Left ventricle myocardium inferior (tissue), 1 donor: Measurements from ENCODE around the gene GPC6. TPM values are rescaled to one million over a fixed set of nuclear protein-coding genes. Genes with fewer than 3 reads are reported as not detected.

Experiments used
- DNase-seq: peaks from one replicate; pipeline ENCODE4 v3.0.0-alpha.2; 2020
- H3K27ac ChIP-seq: fragments of 200-600 bp; replicated peaks from 2 replicates; pipeline ENCODE4 v1.8.0; 2021
- H3K27me3 ChIP-seq: fragments of 200-600 bp; 2 replicates; pipeline ENCODE4 v1.8.0; 2021; ENCODE audit warnings: low read depth
- H3K36me3 ChIP-seq: fragments of 200-600 bp; 2 replicates; pipeline ENCODE4 v1.8.0; 2021
- H3K4me1 ChIP-seq: fragments of 200-600 bp; 2 replicates; pipeline ENCODE4 v1.8.0; 2021
- H3K4me3 ChIP-seq: fragments of 200-600 bp; 2 replicates; pipeline ENCODE4 v1.8.0; 2021; ENCODE audit warnings: mild to moderate bottlenecking, moderate library complexity
- H3K9me3 ChIP-seq: fragments of 200-600 bp; replicated peaks from 2 replicates; pipeline ENCODE4 v1.8.0; 2021
- intact Hi-C: fragments of 100-400 bp; cut with micrococcal nuclease; formaldehyde crosslinking; loops from one replicate; pipeline ENCODE4 v1.11.0; 2022
- total RNA-seq: library from RNA; stranded (reverse); fragmentation: NEBNext Ultra II Directional; extraction: Animal tissue kit (Norgen Biotek cat#: 25700); gene quantifications from one replicate; pipeline ENCODE4 v1.2.1, GENCODE V29; 2021
- TF ChIP-seq, protein P1 (sequence below): fragments of 200-600 bp; IDR thresholded peaks from 2 replicates; pipeline ENCODE4 v1.8.0; 2021; ENCODE audit warnings: antibody characterized with exemption, mild to moderate bottlenecking, borderline replicate concordance
- donor health status: DM: no; HTN: yes; CAD: no; lungs with severe emphysema.

GPC6 gene
- total RNA-seq, 1 donor from 2014 or later, result 1.8 TPM

- Histone ChIP-seq H3K9me3 (no peaks in the 10 kb centered on the region), H3K36me3 (no peaks in the 10 kb centered on the region), H3K27me3 (no peaks in the 10 kb centered on the region), H3K4me3 (no peak overlapping the region), H3K27ac (no peak overlapping the region), H3K4me1 (no peaks in the 10 kb centered on the region)
- intact Hi-C loops, result no loop called here
- TF ChIP-seq, protein P1, sequence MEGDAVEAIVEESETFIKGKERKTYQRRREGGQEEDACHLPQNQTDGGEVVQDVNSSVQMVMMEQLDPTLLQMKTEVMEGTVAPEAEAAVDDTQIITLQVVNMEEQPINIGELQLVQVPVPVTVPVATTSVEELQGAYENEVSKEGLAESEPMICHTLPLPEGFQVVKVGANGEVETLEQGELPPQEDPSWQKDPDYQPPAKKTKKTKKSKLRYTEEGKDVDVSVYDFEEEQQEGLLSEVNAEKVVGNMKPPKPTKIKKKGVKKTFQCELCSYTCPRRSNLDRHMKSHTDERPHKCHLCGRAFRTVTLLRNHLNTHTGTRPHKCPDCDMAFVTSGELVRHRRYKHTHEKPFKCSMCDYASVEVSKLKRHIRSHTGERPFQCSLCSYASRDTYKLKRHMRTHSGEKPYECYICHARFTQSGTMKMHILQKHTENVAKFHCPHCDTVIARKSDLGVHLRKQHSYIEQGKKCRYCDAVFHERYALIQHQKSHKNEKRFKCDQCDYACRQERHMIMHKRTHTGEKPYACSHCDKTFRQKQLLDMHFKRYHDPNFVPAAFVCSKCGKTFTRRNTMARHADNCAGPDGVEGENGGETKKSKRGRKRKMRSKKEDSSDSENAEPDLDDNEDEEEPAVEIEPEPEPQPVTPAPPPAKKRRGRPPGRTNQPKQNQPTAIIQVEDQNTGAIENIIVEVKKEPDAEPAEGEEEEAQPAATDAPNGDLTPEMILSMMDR, result no peak
- DNase-seq, result no peak
Measured at GRCh38 chr13:93217721-93218261, 8.8 kb upstream of the GPC6 start.

GRCh38 chr13:93218583-93218982, 8.0 kb upstream of the GPC6 start:
- intact Hi-C loops, result no loop called here
- TF ChIP-seq, protein P1, result no peak
- H3K4me3 ChIP-seq, result no peak overlapping the region

GRCh38 chr13:93220073-93220472, 6.5 kb upstream of the GPC6 start:
- intact Hi-C loops, result no loop called here
- TF ChIP-seq, protein P1, result no peak
- Histone ChIP-seq H3K27ac (no peak overlapping the region), H3K27me3 (no peaks in the 10 kb centered on the region), H3K9me3 (no peaks in the 10 kb centered on the region), H3K36me3 (no peaks in the 10 kb centered on the region), H3K4me3 (no peak overlapping the region), H3K4me1 (no peaks in the 10 kb centered on the region)
- DNase-seq, result no peak

More at GRCh38 chr13:93218583-93218982, 8.0 kb upstream of the GPC6 start:
- no peak overlapping the region for H3K27ac ChIP-seq
- no peaks in the 10 kb centered on the region for H3K4me1 ChIP-seq
- H3K9me3 ChIP-seq, result no peaks in the 10 kb centered on the region
- no peaks in the 10 kb centered on the region for H3K27me3 ChIP-seq
- DNase-seq, result no peak
- no peaks in the 10 kb centered on the region for H3K36me3 ChIP-seq

- Histone ChIP-seq H3K27ac (no peak overlapping the region), H3K36me3 (no peaks in the 10 kb centered on the region), H3K4me3 (no peak overlapping the region), H3K9me3 (no peaks in the 10 kb centered on the region), H3K27me3 (peaks cover 26% of the 10 kb centered on the region), H3K4me1 (peaks cover 17% of the 10 kb centered on the region)
- TF ChIP-seq, protein P1, result no peak
- intact Hi-C loops, result no loop called here
- no peak for DNase-seq
Measured at GRCh38 chr13:93222976-93223375, 3.6 kb upstream of the GPC6 start.

GRCh38 chr13:93224535-93224934, 2.1 kb upstream of the GPC6 start:
- Histone ChIP-seq H3K36me3 (no peaks in the 10 kb centered on the region), H3K27ac (no peak overlapping the region), H3K4me1 (peaks cover 23% of the 10 kb centered on the region), H3K9me3 (no peaks in the 10 kb centered on the region), H3K27me3 (peaks cover 42% of the 10 kb centered on the region), H3K4me3 (no peak overlapping the region)
- no peak for DNase-seq
- intact Hi-C loops, result no loop called here
- TF ChIP-seq, protein P1, result no peak

DNA sequence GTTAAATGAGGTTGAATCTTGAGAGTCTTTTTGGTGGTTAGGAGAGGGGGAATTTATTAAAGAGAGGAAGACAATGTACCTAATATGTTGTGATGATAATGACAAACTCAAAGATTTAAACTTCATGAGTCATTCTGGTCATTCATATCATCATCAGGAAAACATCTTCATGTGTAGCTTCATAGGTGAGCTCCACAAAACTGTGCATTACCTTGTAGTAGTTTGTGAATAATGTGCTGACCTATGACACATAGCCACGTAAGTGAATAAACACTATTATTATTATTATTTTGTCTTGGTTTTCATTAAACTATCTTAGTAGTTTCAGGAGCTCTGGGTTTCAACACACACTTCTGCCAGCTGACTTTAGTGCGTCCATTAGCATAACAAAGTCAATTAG, 997 bp upstream of the GPC6 start:
- H3K36me3 ChIP-seq, result no peaks in the 10 kb centered on the region
- H3K27me3 ChIP-seq, result peaks cover 53% of the 10 kb centered on the region
- H3K27ac ChIP-seq, result no peak overlapping the region
- TF ChIP-seq, protein P1, result no peak
- no peak for DNase-seq
- intact Hi-C loops, result no loop called here
- no peak overlapping the region for H3K4me3 ChIP-seq
- H3K4me1 ChIP-seq, result peaks cover 23% of the 10 kb centered on the region
- no peaks in the 10 kb centered on the region for H3K9me3 ChIP-seq
